IMR-90 (cell line): ENCODE data around the gene C3.
"Not testable (repeated sequence)": the region's sequence is repeated elsewhere in the genome, so short reads cannot be mapped to it uniquely, and the experiment has no call there.

ENCODE experiments used
- FOS ChIP-seq: fragments of 150-350 bp; IDR thresholded peaks from 2 replicates; pipeline ENCODE4 v1.6.1; 2016; ENCODE audit warnings: low read depth, low read length
- POLR2A ChIP-seq: IDR thresholded peaks from 2 replicates; pipeline ENCODE4 v1.6.1; 2012; ENCODE audit warnings: mild to moderate bottlenecking, low read depth, low read length
- RAD21 ChIP-seq: IDR thresholded peaks from 2 replicates; pipeline ENCODE4 v1.6.1; 2012; ENCODE audit warnings: low read length, improper control_type of control experiment
- TF ChIP-seq, protein P1 (sequence below): conservative IDR thresholded peaks from 2 replicates; pipeline ENCODE4 v1.5.1; 2012; ENCODE audit warnings: mild to moderate bottlenecking, low read depth, low read length, improper control_type of control experiment
- TF ChIP-seq, protein P2 (sequence below): fragments of 150-350 bp; IDR thresholded peaks from 2 replicates; pipeline ENCODE4 v1.6.1; 2016; ENCODE audit warnings: low read depth, mild to moderate bottlenecking, low read length, moderate library complexity, borderline replicate concordance

DNA sequence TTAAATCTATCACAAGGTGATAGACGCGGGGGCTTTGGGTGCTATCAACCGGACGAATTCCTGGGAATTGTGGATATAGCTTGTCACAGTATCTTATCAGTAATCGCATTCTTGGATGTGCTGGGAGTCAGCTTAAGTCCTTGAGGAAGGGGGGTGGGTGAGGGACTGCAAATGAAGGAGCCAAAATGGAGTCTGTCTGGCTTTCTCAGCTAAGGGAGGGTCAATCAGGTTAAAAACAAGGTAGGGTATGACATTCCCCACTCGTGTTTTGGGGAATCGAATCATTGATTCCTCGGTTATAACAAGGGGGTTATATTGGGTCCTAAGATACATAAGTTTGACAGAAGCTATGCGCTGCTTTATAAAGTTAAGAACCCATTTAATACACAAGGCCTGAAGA, 64.1 kb downstream of the C3 start:
- TF ChIP-seq, protein P1, sequence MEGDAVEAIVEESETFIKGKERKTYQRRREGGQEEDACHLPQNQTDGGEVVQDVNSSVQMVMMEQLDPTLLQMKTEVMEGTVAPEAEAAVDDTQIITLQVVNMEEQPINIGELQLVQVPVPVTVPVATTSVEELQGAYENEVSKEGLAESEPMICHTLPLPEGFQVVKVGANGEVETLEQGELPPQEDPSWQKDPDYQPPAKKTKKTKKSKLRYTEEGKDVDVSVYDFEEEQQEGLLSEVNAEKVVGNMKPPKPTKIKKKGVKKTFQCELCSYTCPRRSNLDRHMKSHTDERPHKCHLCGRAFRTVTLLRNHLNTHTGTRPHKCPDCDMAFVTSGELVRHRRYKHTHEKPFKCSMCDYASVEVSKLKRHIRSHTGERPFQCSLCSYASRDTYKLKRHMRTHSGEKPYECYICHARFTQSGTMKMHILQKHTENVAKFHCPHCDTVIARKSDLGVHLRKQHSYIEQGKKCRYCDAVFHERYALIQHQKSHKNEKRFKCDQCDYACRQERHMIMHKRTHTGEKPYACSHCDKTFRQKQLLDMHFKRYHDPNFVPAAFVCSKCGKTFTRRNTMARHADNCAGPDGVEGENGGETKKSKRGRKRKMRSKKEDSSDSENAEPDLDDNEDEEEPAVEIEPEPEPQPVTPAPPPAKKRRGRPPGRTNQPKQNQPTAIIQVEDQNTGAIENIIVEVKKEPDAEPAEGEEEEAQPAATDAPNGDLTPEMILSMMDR: not testable (repeated sequence)
- TF ChIP-seq POLR2A, FOS, RAD21: not testable (repeated sequence)
- TF ChIP-seq, protein P2, sequence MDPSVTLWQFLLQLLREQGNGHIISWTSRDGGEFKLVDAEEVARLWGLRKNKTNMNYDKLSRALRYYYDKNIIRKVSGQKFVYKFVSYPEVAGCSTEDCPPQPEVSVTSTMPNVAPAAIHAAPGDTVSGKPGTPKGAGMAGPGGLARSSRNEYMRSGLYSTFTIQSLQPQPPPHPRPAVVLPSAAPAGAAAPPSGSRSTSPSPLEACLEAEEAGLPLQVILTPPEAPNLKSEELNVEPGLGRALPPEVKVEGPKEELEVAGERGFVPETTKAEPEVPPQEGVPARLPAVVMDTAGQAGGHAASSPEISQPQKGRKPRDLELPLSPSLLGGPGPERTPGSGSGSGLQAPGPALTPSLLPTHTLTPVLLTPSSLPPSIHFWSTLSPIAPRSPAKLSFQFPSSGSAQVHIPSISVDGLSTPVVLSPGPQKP: not testable (repeated sequence)
